HepG2 (cell line): ENCODE results near the gene SCFD1. TPM values are rescaled to one million over a fixed set of nuclear protein-coding genes. Genes with fewer than 3 reads are reported as not detected.
A peak's percentile ranks its signal among the peaks of the same experiment; 100 is the strongest.

Source experiments
- ATF7 ChIP-seq, 2 experiments: fragments of 450-650 bp in 1 of 2; sonication (generic) in 1 of 2; formaldehyde crosslinking in 1 of 2; IDR thresholded peaks; 2 replicates each; pipeline versions ENCODE4 v1.4.0 to v1.6.1; 2016 to 2020; ENCODE audit warnings: antibody characterized with exemption in 1 of 2, mild to moderate bottlenecking in 1 of 2, missing genetic modification reagents in 1 of 2
- FLYWCH1 ChIP-seq: sonication (generic); formaldehyde crosslinking; IDR thresholded peaks from 2 replicates; pipeline ENCODE4 v1.8.1; 2023; ENCODE audit warnings: mild to moderate bottlenecking, missing genetic modification reagents
- HMGA1 ChIP-seq: sonication (generic); formaldehyde crosslinking; conservative IDR thresholded peaks from 2 replicates; pipeline ENCODE4 v1.4.0; 2020; ENCODE audit warnings: missing genetic modification reagents
- IKZF4 ChIP-seq: sonication (generic); formaldehyde crosslinking; IDR thresholded peaks from 2 replicates; pipeline ENCODE4 v1.5.1; 2020; ENCODE audit warnings: borderline replicate concordance, mild to moderate bottlenecking, low read depth, missing genetic modification reagents; ENCODE audit errors: not compliant biosample characterization
- KDM6A ChIP-seq: IDR thresholded peaks from 2 replicates; pipeline ENCODE4 v1.6.1; 2016; ENCODE audit warnings: low read depth
- PAX8 ChIP-seq: sonication (generic); formaldehyde crosslinking; IDR thresholded peaks from 2 replicates; pipeline ENCODE4 v1.8.0; 2022; ENCODE audit warnings: mild to moderate bottlenecking, missing genetic modification reagents, borderline replicate concordance
- TBX2 ChIP-seq: sonication (generic); formaldehyde crosslinking; IDR thresholded peaks from 2 replicates; pipeline ENCODE4 v1.5.0; 2020; ENCODE audit warnings: missing genetic modification reagents, mild to moderate bottlenecking, borderline replicate concordance
- ZEB1 ChIP-seq: IDR thresholded peaks from 2 replicates; pipeline ENCODE4 v1.6.1; 2012; ENCODE audit warnings: mild to moderate bottlenecking, low read depth, inconsistent platforms; ENCODE audit not compliant: insufficient replicate concordance
- ZNF12 ChIP-seq: sonication (generic); formaldehyde crosslinking; IDR thresholded peaks from 2 replicates; pipeline ENCODE4 v1.5.0; 2020; ENCODE audit warnings: missing genetic modification reagents
- ZNF20 ChIP-seq: sonication (generic); formaldehyde crosslinking; IDR thresholded peaks from 2 replicates; pipeline ENCODE4 v1.4.0; 2020; ENCODE audit warnings: mild to moderate bottlenecking, moderate library complexity, missing genetic modification reagents
- ZNF3 ChIP-seq: IDR thresholded peaks from 2 replicates; pipeline ENCODE4 v1.7.0; 2017; ENCODE audit warnings: inconsistent platforms
- ZNF430 ChIP-seq: sonication (generic); formaldehyde crosslinking; IDR thresholded peaks from 2 replicates; pipeline ENCODE4 v1.9.0; 2021; ENCODE audit warnings: mild to moderate bottlenecking, missing genetic modification reagents
- ZNF775 ChIP-seq: sonication (generic); formaldehyde crosslinking; IDR thresholded peaks from 2 replicates; pipeline ENCODE4 v1.4.0; 2020; ENCODE audit warnings: missing genetic modification reagents, mild to moderate bottlenecking, moderate library complexity, borderline replicate concordance
- polyA plus RNA-seq, 8 experiments: library from polyadenylated mRNA; depleted of rRNA in 3 of 8; stranded (reverse) in 7 of 8; unstranded in 1 of 8; fragments of >200 nt; fragmentation: Illumina TruSeq in 4 of 8; extraction: Trizol in 4 of 8; gene quantifications; 2 replicates each; pipeline versions ENCODE4 v1.2.1 to v1.2.3, GENCODE V29; 2011 to 2016; ENCODE audit warnings: low read depth in 4 of 8, missing spikeins in 1 of 8, mixed read lengths in 1 of 8; ENCODE audit not compliant: insufficient read depth in 1 of 8
- total RNA-seq, 5 experiments: library from RNA; depleted of rRNA; stranded (reverse); fragments of >200 nt; fragmentation: Illumina TruSeq; extraction: Trizol; gene quantifications; 2 replicates each; pipeline ENCODE4 v1.2.3, GENCODE V29; 2016; ENCODE audit warnings: low read depth in 1 of 5
- TF ChIP-seq, protein P1 (sequence below): IDR thresholded peaks from 2 replicates; pipeline ENCODE4 v1.6.1; 2016
- TF ChIP-seq, protein P2 (sequence below): IDR thresholded peaks from 2 replicates; pipeline ENCODE4 v1.6.1; 2016; ENCODE audit warnings: missing compliant biosample characterization, missing genetic modification reagents, borderline replicate concordance
- TF ChIP-seq, protein P3 (sequence below): sonication (generic); formaldehyde crosslinking; IDR thresholded peaks from 2 replicates; pipeline ENCODE4 v1.5.1; 2020; ENCODE audit warnings: missing genetic modification reagents, mild to moderate bottlenecking, borderline replicate concordance
- TF ChIP-seq, protein P4 (sequence below): sonication (generic); formaldehyde crosslinking; IDR thresholded peaks from 2 replicates; pipeline ENCODE4 v1.4.0; 2020; ENCODE audit warnings: missing genetic modification reagents
- TF ChIP-seq, protein P5 (sequence below): IDR thresholded peaks from 2 replicates; pipeline ENCODE4 v1.6.1; 2012; ENCODE audit warnings: inconsistent platforms
- TF ChIP-seq, protein P6 (sequence below): sonication (generic); formaldehyde crosslinking; IDR thresholded peaks from 2 replicates; pipeline ENCODE4 v1.5.1; 2020; ENCODE audit warnings: mild to moderate bottlenecking, missing genetic modification reagents, borderline replicate concordance

Gene SCFD1
- total and polyA plus RNA-seq, 2 of the 13 experiments (the other 11 are each of a cell fraction or from before 2014, with no cell fraction given), result 235 to 256 TPM

DNA sequence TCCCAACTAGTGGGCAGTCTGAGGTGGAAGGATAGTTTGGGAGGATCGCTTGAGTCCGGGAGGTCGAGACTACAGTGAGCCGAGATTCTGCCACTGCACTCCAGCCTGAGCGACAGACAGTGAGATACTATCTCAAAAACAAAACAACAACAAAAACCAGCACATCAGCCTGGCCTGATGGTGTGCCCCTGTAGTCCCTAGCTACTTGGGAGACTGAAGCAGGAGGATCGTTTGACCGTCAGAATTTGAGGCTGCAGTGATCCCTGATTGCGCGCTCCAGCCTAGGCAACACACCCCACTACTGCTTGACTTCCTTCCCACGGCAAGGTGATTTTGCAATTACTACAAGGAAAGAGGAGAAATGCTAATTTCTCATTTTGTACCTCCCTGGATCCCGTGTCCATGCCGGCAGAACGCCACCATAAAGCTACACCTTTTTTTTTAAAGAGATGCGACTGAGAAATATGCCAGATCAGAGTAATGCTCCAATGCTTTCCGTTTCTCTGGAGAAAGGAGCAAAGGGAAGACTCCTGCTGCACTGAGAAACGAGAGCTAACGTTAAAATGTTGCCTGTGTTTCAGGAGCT lies 672 bp upstream of the SCFD1 start (continued):
- TF ChIP-seq, protein P1, sequence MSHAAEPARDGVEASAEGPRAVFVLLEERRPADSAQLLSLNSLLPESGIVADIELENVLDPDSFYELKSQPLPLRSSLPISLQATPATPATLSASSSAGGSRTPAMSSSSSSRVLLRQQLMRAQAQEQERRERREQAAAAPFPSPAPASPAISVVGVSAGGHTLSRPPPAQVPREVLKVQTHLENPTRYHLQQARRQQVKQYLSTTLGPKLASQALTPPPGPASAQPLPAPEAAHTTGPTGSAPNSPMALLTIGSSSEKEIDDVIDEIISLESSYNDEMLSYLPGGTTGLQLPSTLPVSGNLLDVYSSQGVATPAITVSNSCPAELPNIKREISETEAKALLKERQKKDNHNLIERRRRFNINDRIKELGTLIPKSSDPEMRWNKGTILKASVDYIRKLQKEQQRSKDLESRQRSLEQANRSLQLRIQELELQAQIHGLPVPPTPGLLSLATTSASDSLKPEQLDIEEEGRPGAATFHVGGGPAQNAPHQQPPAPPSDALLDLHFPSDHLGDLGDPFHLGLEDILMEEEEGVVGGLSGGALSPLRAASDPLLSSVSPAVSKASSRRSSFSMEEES (CRISPR knock-in tag), result no peak
- TF ChIP-seq ZEB1, result no peak
- no peak for TF ChIP-seq ZNF430 (CRISPR knock-in tag)
- TF ChIP-seq ZNF775 (CRISPR knock-in tag), result peak; percentile 4; the same call in 1 of the 2 replicates
- no peak for TF ChIP-seq HMGA1 (CRISPR knock-in tag)
- TF ChIP-seq FLYWCH1 (CRISPR knock-in tag), result no peak
- TF ChIP-seq, protein P2, sequence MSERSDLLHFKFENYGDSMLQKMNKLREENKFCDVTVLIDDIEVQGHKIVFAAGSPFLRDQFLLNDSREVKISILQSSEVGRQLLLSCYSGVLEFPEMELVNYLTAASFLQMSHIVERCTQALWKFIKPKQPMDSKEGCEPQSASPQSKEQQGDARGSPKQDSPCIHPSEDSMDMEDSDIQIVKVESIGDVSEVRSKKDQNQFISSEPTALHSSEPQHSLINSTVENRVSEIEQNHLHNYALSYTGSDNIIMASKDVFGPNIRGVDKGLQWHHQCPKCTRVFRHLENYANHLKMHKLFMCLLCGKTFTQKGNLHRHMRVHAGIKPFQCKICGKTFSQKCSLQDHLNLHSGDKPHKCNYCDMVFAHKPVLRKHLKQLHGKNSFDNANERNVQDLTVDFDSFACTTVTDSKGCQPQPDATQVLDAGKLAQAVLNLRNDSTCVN, result no peak
- TF ChIP-seq ZNF12 (CRISPR knock-in tag), result 0 out of 2 replicates have a peak, but pooled peaks have one; percentile 35
- TF ChIP-seq TBX2 (CRISPR knock-in tag), result no peak
- no peak for TF ChIP-seq ZNF3 (CRISPR knock-in tag)
- TF ChIP-seq ATF7 (IDR thresholded peaks at IDR 0.05), result no peak
- TF ChIP-seq ATF7 (CRISPR knock-in tag; IDR thresholded peaks at IDR 0.05), result no peak; the same call in 1 of the 2 replicates
- TF ChIP-seq, protein P3, sequence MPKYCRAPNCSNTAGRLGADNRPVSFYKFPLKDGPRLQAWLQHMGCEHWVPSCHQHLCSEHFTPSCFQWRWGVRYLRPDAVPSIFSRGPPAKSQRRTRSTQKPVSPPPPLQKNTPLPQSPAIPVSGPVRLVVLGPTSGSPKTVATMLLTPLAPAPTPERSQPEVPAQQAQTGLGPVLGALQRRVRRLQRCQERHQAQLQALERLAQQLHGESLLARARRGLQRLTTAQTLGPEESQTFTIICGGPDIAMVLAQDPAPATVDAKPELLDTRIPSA, result no peak
- TF ChIP-seq IKZF4 (CRISPR knock-in tag), result no peak
- TF ChIP-seq, protein P4, sequence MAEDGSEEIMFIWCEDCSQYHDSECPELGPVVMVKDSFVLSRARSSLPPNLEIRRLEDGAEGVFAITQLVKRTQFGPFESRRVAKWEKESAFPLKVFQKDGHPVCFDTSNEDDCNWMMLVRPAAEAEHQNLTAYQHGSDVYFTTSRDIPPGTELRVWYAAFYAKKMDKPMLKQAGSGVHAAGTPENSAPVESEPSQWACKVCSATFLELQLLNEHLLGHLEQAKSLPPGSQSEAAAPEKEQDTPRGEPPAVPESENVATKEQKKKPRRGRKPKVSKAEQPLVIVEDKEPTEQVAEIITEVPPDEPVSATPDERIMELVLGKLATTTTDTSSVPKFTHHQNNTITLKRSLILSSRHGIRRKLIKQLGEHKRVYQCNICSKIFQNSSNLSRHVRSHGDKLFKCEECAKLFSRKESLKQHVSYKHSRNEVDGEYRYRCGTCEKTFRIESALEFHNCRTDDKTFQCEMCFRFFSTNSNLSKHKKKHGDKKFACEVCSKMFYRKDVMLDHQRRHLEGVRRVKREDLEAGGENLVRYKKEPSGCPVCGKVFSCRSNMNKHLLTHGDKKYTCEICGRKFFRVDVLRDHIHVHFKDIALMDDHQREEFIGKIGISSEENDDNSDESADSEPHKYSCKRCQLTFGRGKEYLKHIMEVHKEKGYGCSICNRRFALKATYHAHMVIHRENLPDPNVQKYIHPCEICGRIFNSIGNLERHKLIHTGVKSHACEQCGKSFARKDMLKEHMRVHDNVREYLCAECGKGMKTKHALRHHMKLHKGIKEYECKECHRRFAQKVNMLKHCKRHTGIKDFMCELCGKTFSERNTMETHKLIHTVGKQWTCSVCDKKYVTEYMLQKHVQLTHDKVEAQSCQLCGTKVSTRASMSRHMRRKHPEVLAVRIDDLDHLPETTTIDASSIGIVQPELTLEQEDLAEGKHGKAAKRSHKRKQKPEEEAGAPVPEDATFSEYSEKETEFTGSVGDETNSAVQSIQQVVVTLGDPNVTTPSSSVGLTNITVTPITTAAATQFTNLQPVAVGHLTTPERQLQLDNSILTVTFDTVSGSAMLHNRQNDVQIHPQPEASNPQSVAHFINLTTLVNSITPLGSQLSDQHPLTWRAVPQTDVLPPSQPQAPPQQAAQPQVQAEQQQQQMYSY (CRISPR knock-in tag), result no peak
- no peak for TF ChIP-seq KDM6A (CRISPR knock-in tag)
- no peak; the same call in 1 of the 2 replicates for TF ChIP-seq PAX8 (CRISPR knock-in tag)
- TF ChIP-seq, protein P5, sequence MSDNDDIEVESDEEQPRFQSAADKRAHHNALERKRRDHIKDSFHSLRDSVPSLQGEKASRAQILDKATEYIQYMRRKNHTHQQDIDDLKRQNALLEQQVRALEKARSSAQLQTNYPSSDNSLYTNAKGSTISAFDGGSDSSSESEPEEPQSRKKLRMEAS, result no peak
- TF ChIP-seq, protein P6, sequence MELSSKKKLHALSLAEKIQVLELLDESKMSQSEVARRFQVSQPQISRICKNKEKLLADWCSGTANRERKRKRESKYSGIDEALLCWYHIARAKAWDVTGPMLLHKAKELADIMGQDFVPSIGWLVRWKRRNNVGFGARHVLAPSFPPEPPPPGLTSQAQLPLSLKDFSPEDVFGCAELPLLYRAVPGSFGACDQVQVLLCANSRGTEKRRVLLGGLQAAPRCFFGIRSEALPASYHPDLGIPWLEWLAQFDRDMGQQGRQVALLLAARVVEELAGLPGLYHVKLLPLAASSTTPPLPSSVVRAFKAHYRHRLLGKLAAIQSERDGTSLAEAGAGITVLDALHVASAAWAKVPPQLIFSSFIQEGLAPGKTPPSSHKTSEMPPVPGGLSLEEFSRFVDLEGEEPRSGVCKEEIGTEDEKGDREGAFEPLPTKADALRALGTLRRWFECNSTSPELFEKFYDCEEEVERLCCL (CRISPR knock-in tag), result peak; percentile 81; the same call in 1 of the 2 replicates
- TF ChIP-seq ZNF20 (CRISPR knock-in tag), result peak; percentile 14; the same call in 1 of the 2 replicates
